ENCODE measurements around the gene TSC22D4.

DNA sequence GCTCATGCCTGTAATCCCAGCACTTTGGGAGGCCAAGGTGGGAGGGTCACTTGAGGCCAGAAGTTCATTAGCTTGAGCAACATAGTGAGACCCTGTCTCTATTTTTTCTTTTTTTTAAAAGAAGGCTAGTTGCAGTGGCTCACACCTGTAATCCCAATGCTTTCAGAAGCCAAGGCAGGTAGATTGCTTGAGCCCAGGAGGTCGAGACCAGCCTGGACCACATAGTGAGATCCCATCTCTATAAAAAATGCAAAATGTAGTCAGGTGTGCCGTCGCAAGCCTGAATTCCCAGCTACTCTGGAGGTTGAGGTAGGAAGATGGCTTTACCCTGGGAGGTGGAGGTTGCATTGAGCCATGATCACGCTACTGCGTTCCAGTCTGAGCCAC lies 12.2 kb upstream of the TSC22D4 start:
- TF ChIP-seq CTCF (IDR thresholded peaks at IDR 0.05) (no peak), POLR2A (IDR thresholded peaks at IDR 0.05) (no peak)

All from esophagus squamous epithelium (tissue), 4 donors.